SK-MEL-5 (cell line): ENCODE data around the gene UPK3BL1. TPM values are rescaled to one million over a fixed set of nuclear protein-coding genes. Genes with fewer than 3 reads are reported as not detected.
A peak's percentile ranks its signal among the peaks of the same experiment; 100 is the strongest.
"Not testable (repeated sequence)": the region's sequence is repeated elsewhere in the genome, so short reads cannot be mapped to it uniquely, and the experiment has no call there.

Experiments
- DNase-seq: peaks from one replicate; pipeline ENCODE4 v3.0.0-alpha.2; 2016; ENCODE audit warnings: low read depth, low spot score
- in situ Hi-C: cut with HindIII; loops from 2 replicates; pipeline ENCODE4 v1.10.0; 2016; ENCODE audit warnings: low sequenced_read_pairs, high pct_unique_total_duplicates, low pct_unique_long_range_greater_than_20kb
- small RNA-seq, 2 experiments: library from RNA; depleted of rRNA; stranded (forward); fragments of <200 nt; gene quantifications; one replicate each; pipeline ENCODE3, GENCODE V24; 2014
- total RNA-seq: library from RNA; depleted of rRNA; stranded (reverse); fragments of >200 nt; shearing (Covaris generic); gene quantifications from 2 replicates; pipeline ENCODE4 v1.2.3, GENCODE V29; 2014; rRNA removed

UPK3BL1 gene
- total RNA-seq, 1 experiment from 2014 or later = 7.8 TPM

DNA sequence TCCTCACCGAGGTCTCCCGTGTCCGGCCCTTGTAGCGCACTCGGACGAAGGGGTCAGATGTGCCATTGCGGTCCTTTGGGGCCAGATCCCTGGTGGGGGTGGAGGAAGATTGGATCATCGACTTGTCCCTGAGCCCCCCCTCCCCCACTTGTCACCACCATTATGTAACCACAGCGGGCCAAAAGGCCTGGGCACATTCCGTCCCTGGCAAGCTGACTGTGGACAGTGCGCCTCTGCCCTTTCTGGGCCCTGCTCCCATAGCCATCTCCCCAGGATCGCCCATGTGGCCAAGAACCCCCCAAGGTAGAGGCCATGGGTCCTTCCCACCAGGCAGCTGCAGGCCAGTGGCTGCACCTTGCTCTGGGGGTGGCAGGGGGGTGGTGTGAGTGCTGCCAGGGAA, 40.3 kb downstream of the UPK3BL1 start:
- in situ Hi-C loops, DNase-seq: not testable (repeated sequence)

DNA sequence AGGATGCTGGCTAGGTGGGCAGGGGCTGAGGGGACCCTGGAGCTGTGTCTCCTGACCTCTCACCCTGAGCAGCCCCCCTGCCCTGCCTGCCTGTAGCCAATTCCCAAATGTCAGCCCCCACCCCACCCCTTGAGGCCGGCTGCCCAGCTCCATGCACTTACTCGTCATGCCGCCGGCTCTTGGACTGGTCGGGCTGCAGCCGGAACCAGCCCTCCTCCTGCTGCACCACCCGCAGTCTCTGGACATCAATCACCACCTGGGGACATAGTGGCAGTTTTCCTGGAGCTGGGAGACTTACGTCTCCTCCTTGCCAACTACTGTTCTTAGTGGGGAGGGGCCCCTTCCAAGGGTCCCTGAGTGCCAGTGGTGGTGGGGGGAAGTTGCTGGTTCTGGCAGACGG, 42.9 kb downstream of the UPK3BL1 start:
- DNase-seq, in situ Hi-C loops: not testable (repeated sequence)

DNA sequence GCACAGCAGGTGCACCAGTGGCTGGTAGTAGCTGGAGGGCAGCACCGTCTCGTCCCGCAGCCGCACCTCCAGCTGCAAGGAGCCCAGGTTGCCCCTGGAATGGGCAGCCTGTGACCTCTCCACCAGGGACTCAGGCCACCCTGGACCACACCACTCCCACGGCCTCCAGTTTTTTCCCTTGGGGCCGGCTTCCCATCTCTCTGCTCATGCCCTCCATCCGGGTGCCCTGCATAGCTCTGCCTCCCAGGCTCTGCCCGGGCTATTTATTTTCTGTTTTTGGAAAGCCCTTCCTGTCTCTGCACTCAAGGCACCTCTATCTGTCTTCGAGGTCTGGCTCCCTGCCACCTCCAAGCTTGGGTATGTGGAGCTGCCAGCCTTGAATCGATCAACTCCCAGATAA, 46.6 kb downstream of the UPK3BL1 start:
- DNase-seq = peak; percentile 0
- in situ Hi-C loops = not testable (repeated sequence)

DNA sequence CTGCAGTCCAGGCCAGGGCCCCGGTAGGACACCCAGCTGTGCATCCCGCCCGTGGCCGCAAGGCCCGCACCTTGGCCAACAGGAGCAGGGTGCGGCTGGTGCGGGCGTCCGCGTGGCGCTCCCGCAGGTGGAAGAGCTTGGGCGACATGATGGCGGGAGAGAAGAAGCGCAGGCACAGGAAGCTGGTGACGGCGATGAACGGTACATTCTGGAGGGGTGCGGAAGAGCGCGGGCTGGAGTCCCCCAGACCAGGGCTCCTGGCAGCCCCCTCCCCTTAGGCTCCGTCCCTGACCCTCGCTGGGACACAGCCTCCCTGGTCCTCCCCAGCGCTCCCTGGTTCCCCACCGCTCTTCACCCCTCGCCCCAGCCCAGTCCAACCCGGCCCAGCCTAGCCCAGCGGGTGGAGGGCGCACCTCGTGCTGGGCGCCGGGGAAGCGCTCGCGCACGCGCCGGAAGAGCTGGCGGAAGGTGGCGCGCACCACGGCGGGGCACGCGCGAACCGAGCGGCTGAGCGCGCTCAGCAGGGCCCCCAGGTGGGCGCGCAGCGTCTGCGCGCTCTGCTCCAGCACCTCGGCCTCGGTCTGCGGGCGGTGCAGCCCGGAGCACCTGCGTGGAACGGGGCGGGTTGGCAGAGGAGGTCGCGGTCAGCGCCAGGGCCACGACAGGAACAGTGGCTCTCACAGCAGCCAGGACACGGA, 48.8 kb downstream of the UPK3BL1 start:
- DNase-seq, in situ Hi-C loops: not testable (repeated sequence)

DNA sequence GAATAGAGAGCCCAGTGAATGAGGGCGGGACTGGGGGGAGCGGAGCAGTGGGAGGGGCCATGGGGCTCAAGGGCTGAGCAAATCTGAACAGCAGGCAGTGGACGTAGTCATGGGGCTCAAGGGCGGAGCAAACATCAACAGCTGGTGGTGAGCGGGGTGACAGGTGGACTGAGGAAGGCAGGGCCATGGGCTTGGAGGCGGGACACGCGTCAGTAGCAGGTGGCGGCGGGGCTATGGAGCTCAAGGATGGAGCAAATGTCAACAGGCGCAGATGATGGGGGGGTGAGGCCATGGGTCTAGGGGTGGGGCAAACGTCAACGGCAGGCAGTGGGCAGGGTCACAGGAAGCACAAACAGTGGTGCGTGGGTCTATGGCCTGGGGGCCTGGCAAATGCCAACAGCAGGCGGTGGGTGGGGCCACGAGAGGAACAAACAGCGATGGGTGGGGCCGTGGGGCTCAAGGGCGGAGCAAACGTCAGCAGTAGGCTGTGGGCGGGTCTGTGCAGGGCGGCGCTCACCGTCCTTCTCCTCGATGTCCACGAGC, 50.0 kb downstream of the UPK3BL1 start:
- DNase-seq, in situ Hi-C loops: not testable (repeated sequence)

DNA sequence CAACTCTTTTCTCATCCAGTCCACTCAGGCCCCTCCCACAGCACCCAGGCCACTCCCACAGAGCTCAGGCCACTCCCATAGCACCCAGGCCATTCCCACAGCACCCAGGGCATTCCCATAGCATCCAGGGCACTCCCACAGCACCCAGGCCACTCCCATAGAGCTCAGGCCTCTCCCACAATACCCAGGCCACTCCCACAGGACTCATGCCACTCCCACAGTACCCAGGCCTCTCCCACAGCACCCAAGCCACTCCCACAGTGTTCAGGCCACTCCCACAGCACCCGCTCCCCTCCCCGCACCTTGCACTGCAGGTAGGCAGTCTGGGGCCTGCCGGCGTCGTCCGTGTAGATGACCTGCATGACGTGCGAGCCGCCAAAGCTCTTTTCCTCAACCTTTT, 52.7 kb downstream of the UPK3BL1 start:
- in situ Hi-C loops, DNase-seq: not testable (repeated sequence)

Small RNAs within 50 kb of the gene (small RNA-seq; reads per million reads assigned to genes)
- 0 reads per million in 2 experiments for gene AC105052.3
- 0 reads per million in 2 experiments for gene UPK3BL1

Other genes with a start within 250 kb of the UPK3BL1 start
- 25.8 and 25.9 TPM in 2 replicates for gene PRKRIP1, start 246.4 kb downstream of the UPK3BL1 start, total RNA-seq
- 21.4 and 22.3 TPM in 2 replicates for gene ORAI2, start 209.2 kb downstream of the UPK3BL1 start, total RNA-seq
- 17.9 and 19.5 TPM in 2 replicates for gene ALKBH4, start 177.9 kb downstream of the UPK3BL1 start, total RNA-seq
- 33.3 and 37.2 TPM in 2 replicates for gene LRWD1, start 177.8 kb downstream of the UPK3BL1 start, total RNA-seq
- gene POLR2J, start 163.9 kb downstream of the UPK3BL1 start, total RNA-seq = 81.3 and 105 TPM in 2 replicates
- gene RASA4B, start 125.0 kb downstream of the UPK3BL1 start, total RNA-seq = 1.1 and 2.7 TPM in 2 replicates
- 1.8 and 2.3 TPM in 2 replicates for gene UPK3BL2, start 99.1 kb downstream of the UPK3BL1 start, total RNA-seq
- not detected in 2 replicates for gene SPDYE2, start 91.6 kb downstream of the UPK3BL1 start, total RNA-seq
- gene POLR2J3, start 70.2 kb downstream of the UPK3BL1 start, total RNA-seq = 15.2 and 16.2 TPM in 2 replicates
- 0.61 and 1.2 TPM in 2 replicates for gene RASA4, start 26.0 kb downstream of the UPK3BL1 start, total RNA-seq
- gene SPDYE2B, start 7.5 kb upstream of the UPK3BL1 start, total RNA-seq = not detected in 2 replicates
- 2.4 and 2.5 TPM in 2 replicates for gene POLR2J2, start 28.9 kb upstream of the UPK3BL1 start, total RNA-seq
- gene FAM185A, start 106.2 kb upstream of the UPK3BL1 start, total RNA-seq = 12.3 and 12.5 TPM in 2 replicates